Natural killer cell (primary cell): ENCODE data around the gene MAD1L1. TPM values are rescaled to one million over a fixed set of nuclear protein-coding genes. Genes with fewer than 3 reads are reported as not detected.

ENCODE experiments used
- ATAC-seq, 3 donors: fragments of 150-1000 bp in 2 of 3; fragments of 200-7000 bp in 1 of 3; cut with Tn5 transposase; 1 replicate in 1 of 3; 2 replicates in 2 of 3; pipeline ENCODE4 v1.10.0; 2021; ENCODE audit warnings: mild to moderate bottlenecking in 2 of 3, moderate library complexity in 2 of 3
- DNase-seq, 2 donors: peaks; one replicate each; pipeline versions ENCODE4 v3.0.0 to v3.0.0-alpha.2; 2013 to 2021; ENCODE audit warnings: mixed read lengths in 1 of 2
- H3K27ac ChIP-seq: one replicate; pipeline ENCODE4 v1.5.1; 2013; ENCODE audit warnings: mild to moderate bottlenecking, low read length
- H3K27me3 ChIP-seq: one replicate; pipeline ENCODE4 v1.6.1; 2013; ENCODE audit warnings: low read length; ENCODE audit not compliant: control insufficient read depth, insufficient read depth
- H3K36me3 ChIP-seq: one replicate; pipeline ENCODE4 v1.6.1; 2013; ENCODE audit warnings: low read length; ENCODE audit not compliant: control insufficient read depth, insufficient read depth
- H3K4me1 ChIP-seq: one replicate; pipeline ENCODE4 v1.6.1; 2013; ENCODE audit warnings: low read length; ENCODE audit not compliant: control insufficient read depth, insufficient read depth
- H3K4me3 ChIP-seq: one replicate; pipeline ENCODE4 v1.5.1; 2013; ENCODE audit warnings: low read length
- H3K9me3 ChIP-seq: one replicate; pipeline ENCODE4 v1.6.1; 2013; ENCODE audit warnings: low read length; ENCODE audit not compliant: control insufficient read depth, insufficient read depth
- H3K27ac Mint-ChIP-seq, 2 donors: one replicate each; pipeline ENCODE4 v1.8.0; 2022; ENCODE audit warnings: mild to moderate bottlenecking in 2 of 2, mixed read lengths in 2 of 2, moderate library complexity in 1 of 2
- H3K27me3 Mint-ChIP-seq, 2 donors: one replicate each; pipeline ENCODE4 v1.8.0; 2022; ENCODE audit warnings: low read depth in 2 of 2, mixed read lengths in 2 of 2
- H3K36me3 Mint-ChIP-seq: one replicate; pipeline ENCODE4 v1.8.0; 2022; ENCODE audit warnings: mixed read lengths
- H3K4me1 Mint-ChIP-seq, 2 donors: one replicate each; pipeline ENCODE4 v1.8.0; 2022; ENCODE audit warnings: mixed read lengths in 2 of 2
- H3K4me3 Mint-ChIP-seq: one replicate; pipeline ENCODE4 v1.8.0; 2022; ENCODE audit warnings: mild to moderate bottlenecking, moderate library complexity, mixed read lengths
- H3K9me3 Mint-ChIP-seq, 2 donors: one replicate each; pipeline ENCODE4 v1.8.0; 2022; ENCODE audit warnings: mixed read lengths in 2 of 2
- CTCF ChIP-seq: fragments of 200-600 bp; IDR thresholded peaks from one replicate; pipeline ENCODE4 v1.8.0; 2022; ENCODE audit warnings: antibody characterized with exemption
- WGBS: methylation state at CpG from one replicate; pipeline ENCODE4 v1.1.7; 2013; ENCODE audit warnings: missing lambda C conversion rate; ENCODE audit not compliant: insufficient coverage; 5-methylcytosine and 5-hydroxymethylcytosine counted together
- intact Hi-C: fragments of 100-400 bp; cut with micrococcal nuclease; formaldehyde crosslinking; loops from one replicate; pipeline ENCODE4 v1.14.2; 2022
- total RNA-seq, 4 donors: library from RNA; stranded (reverse); fragments of 120-200 nt in 1 of 4; gene quantifications; one replicate each; pipeline versions ENCODE4 v1.2.3 to v1.2.4, GENCODE V29; 2013 to 2022

The MAD1L1 gene
- total RNA-seq, 3 donors from 2014 or later (not counting 1 experiment from before 2014, with no cell fraction given): 53.6 to 81.2 (median 77.4) TPM

- 98% methylated on average over 17 of the region's 17 CpGs for WGBS
- no peaks in the 10 kb centered on the region for H3K27me3 Mint-ChIP-seq
- intact Hi-C loops: no loop called here
These were observed 77.9 kb downstream of the MAD1L1 start for GRCh38 chr7:2154831-2155230.

GRCh38 chr7:2154121-2154520 is 78.6 kb downstream of the MAD1L1 start:
- WGBS: 91% methylated on average over 5 of the region's 6 CpGs
- no peaks in the 10 kb centered on the region for H3K27me3 Mint-ChIP-seq
- H3K4me3 Mint-ChIP-seq: no peak overlapping the region
- no peaks in the 10 kb centered on the region for H3K36me3 Mint-ChIP-seq
- Histone ChIP-seq H3K36me3 (no peaks in the 10 kb centered on the region), H3K4me1 (no peaks in the 10 kb centered on the region), H3K4me3 (no peak overlapping the region), H3K27me3 (no peaks in the 10 kb centered on the region), H3K27ac (no peak overlapping the region), H3K9me3 (no peaks in the 10 kb centered on the region)
- peaks cover 0 to 10% of the 10 kb centered on the region in 2 donors for H3K4me1 Mint-ChIP-seq
- intact Hi-C loops: no loop called here
- no peak for TF ChIP-seq CTCF
- no peaks in the 10 kb centered on the region for H3K9me3 Mint-ChIP-seq
- no peak overlapping the region for H3K27ac Mint-ChIP-seq
- ATAC-seq: no peak
- DNase-seq: no peak

More at GRCh38 chr7:2154831-2155230, 77.9 kb downstream of the MAD1L1 start:
- Histone ChIP-seq H3K9me3 (no peaks in the 10 kb centered on the region), H3K27me3 (no peaks in the 10 kb centered on the region), H3K36me3 (no peaks in the 10 kb centered on the region), H3K4me1 (no peaks in the 10 kb centered on the region), H3K27ac (no peak overlapping the region), H3K4me3 (no peak overlapping the region)
- Mint-ChIP-seq H3K27ac (no peak overlapping the region), H3K36me3 (no peaks in the 10 kb centered on the region), H3K4me1 (peaks cover 0 to 10% of the 10 kb centered on the region in 2 donors), H3K9me3 (no peaks in the 10 kb centered on the region), H3K4me3 (no peak overlapping the region)
- ATAC-seq (no peak), DNase-seq (no peak)
- no peak for TF ChIP-seq CTCF

- intact Hi-C loops: no loop called here
- no peaks in the 10 kb centered on the region for H3K36me3 Mint-ChIP-seq
- Histone ChIP-seq H3K4me3 (no peak overlapping the region), H3K36me3 (peaks cover 2% of the 10 kb centered on the region), H3K27me3 (no peaks in the 10 kb centered on the region), H3K9me3 (no peaks in the 10 kb centered on the region), H3K27ac (no peak overlapping the region), H3K4me1 (no peaks in the 10 kb centered on the region)
- no peaks in the 10 kb centered on the region for H3K9me3 Mint-ChIP-seq
- H3K27ac Mint-ChIP-seq: no peak overlapping the region
- DNase-seq (no peak), ATAC-seq (no peak)
- TF ChIP-seq CTCF: no peak
- 98% methylated on average over 7 of the region's 9 CpGs for WGBS
- peaks cover 0 to 10% of the 10 kb centered on the region in 2 donors for H3K4me1 Mint-ChIP-seq
- no peak overlapping the region for H3K4me3 Mint-ChIP-seq
- H3K27me3 Mint-ChIP-seq: no peaks in the 10 kb centered on the region
These were observed 80.1 kb downstream of the MAD1L1 start for GRCh38 chr7:2152646-2153045.

- peaks cover 0 to 10% of the 10 kb centered on the region in 2 donors for H3K4me1 Mint-ChIP-seq
- ATAC-seq (no peak), DNase-seq (no peak)
- no peaks in the 10 kb centered on the region for H3K9me3 Mint-ChIP-seq
- Histone ChIP-seq H3K27ac (no peak overlapping the region), H3K36me3 (peaks cover 2% of the 10 kb centered on the region), H3K9me3 (no peaks in the 10 kb centered on the region), H3K4me3 (no peak overlapping the region), H3K4me1 (no peaks in the 10 kb centered on the region), H3K27me3 (no peaks in the 10 kb centered on the region)
- no peak for TF ChIP-seq CTCF
- no peak overlapping the region for H3K4me3 Mint-ChIP-seq
- no peaks in the 10 kb centered on the region for H3K27me3 Mint-ChIP-seq
- intact Hi-C loops: no loop called here
- 95% methylated on average over 24 of the region's 24 CpGs for WGBS
- no peak overlapping the region for H3K27ac Mint-ChIP-seq
- H3K36me3 Mint-ChIP-seq: no peaks in the 10 kb centered on the region
These were observed 80.7 kb downstream of the MAD1L1 start for GRCh38 chr7:2151801-2152612.
